Hepatocyte (in vitro differentiated cells): ENCODE data around the gene ACOX3. TPM values are rescaled to one million over a fixed set of nuclear protein-coding genes. Genes with fewer than 3 reads are reported as not detected.

Source experiments
- DNase-seq: peaks from one replicate; pipeline ENCODE4 v3.0.0-alpha.2; 2016; ENCODE audit warnings: low spot score
- H2AFZ ChIP-seq: fragments of 200-600 bp; sonication (generic); 2 replicates; pipeline ENCODE4 v1.6.0; 2016; ENCODE audit warnings: antibody characterized with exemption, mild to moderate bottlenecking
- H3K27ac ChIP-seq: fragments of 200-600 bp; sonication (generic); 2 replicates; pipeline ENCODE4 v1.5.1; 2016; ENCODE audit warnings: mild to moderate bottlenecking
- H3K27me3 ChIP-seq: fragments of 200-600 bp; sonication (generic); 2 replicates; pipeline ENCODE4 v1.6.1; 2016
- H3K36me3 ChIP-seq: fragments of 200-600 bp; sonication (generic); replicated peaks from 2 replicates; pipeline ENCODE4 v1.5.1; 2016; ENCODE audit warnings: low read depth; ENCODE audit not compliant: insufficient read depth
- H3K4me1 ChIP-seq: fragments of 200-600 bp; sonication (generic); 2 replicates; pipeline ENCODE4 v1.5.1; 2016; ENCODE audit warnings: mild to moderate bottlenecking, moderate library complexity; ENCODE audit not compliant: insufficient read depth
- H3K4me2 ChIP-seq: fragments of 200-600 bp; sonication (generic); 2 replicates; pipeline ENCODE4 v1.6.0; 2016
- H3K4me3 ChIP-seq: fragments of 200-600 bp; sonication (generic); 2 replicates; pipeline ENCODE4 v1.5.1; 2016; ENCODE audit warnings: mild to moderate bottlenecking
- H3K79me2 ChIP-seq: fragments of 200-600 bp; sonication (generic); 2 replicates; pipeline ENCODE4 v1.6.0; 2017; ENCODE audit warnings: mild to moderate bottlenecking
- H3K9me2 ChIP-seq: fragments of 200-600 bp; sonication (generic); replicated peaks from 2 replicates; pipeline ENCODE4 v1.6.0; 2017; ENCODE audit warnings: mild to moderate bottlenecking; ENCODE audit not compliant: insufficient read depth
- H3K9me3 ChIP-seq: fragments of 200-600 bp; sonication (generic); 2 replicates; pipeline ENCODE4 v1.5.1; 2016; ENCODE audit warnings: low read depth, mild to moderate bottlenecking
- H4K20me1 ChIP-seq: fragments of 200-600 bp; sonication (generic); 2 replicates; pipeline ENCODE4 v1.6.0; 2016; ENCODE audit warnings: mild to moderate bottlenecking; ENCODE audit not compliant: insufficient read depth, poor library complexity, severe bottlenecking
- CTCF ChIP-seq: fragments of 200-600 bp; sonication (generic); IDR thresholded peaks from 2 replicates; pipeline ENCODE4 v1.5.1; 2016; ENCODE audit warnings: antibody characterized with exemption, mild to moderate bottlenecking; ENCODE audit not compliant: poor library complexity
- EZH2 ChIP-seq: fragments of 200-600 bp; sonication (generic); IDR thresholded peaks from 2 replicates; pipeline ENCODE4 v1.6.1; 2016; ENCODE audit warnings: antibody characterized with exemption, mild to moderate bottlenecking, borderline replicate concordance
- EZH2phosphoT487 ChIP-seq: fragments of 200-600 bp; sonication (generic); IDR thresholded peaks from one replicate; pipeline ENCODE4 v1.6.1; 2018; ENCODE audit warnings: antibody characterized with exemption, mild to moderate bottlenecking, low read depth, moderate library complexity; ENCODE audit not compliant: unreplicated experiment, severe bottlenecking
- WGBS: methylation state at CpG from one replicate; pipeline ENCODE4 v1.1.6; 2016; ENCODE audit warnings: low lambda C conversion rate; ENCODE audit errors: missing lambda C conversion rate; 5-methylcytosine and 5-hydroxymethylcytosine counted together
- polyA plus RNA-seq: library from polyadenylated mRNA; unstranded; fragments of >200 nt; fragmentation: Nextera tagmentation; extraction: Ambion mirVana; gene quantifications from 2 replicates; pipeline ENCODE4 v1.2.1, GENCODE V29; 2016
- total RNA-seq: library from RNA; depleted of rRNA; stranded (reverse); fragments of >200 nt; gene quantifications from 2 replicates; pipeline ENCODE4 v1.2.3, GENCODE V29; 2014

The ACOX3 gene
- total and polyA plus RNA-seq, 2 experiments from 2014 or later, result 17.6 to 22.5 TPM

- no peak overlapping the region for H3K27ac ChIP-seq
- H3K9me2 ChIP-seq, result no peaks in the 10 kb centered on the region
- no peaks in the 10 kb centered on the region for H3K9me3 ChIP-seq
- no peak overlapping the region for H3K4me2 ChIP-seq
- H4K20me1 ChIP-seq, result no peaks in the 10 kb centered on the region
- TF ChIP-seq EZH2phosphoT487 (no peak), EZH2 (no peak), CTCF (no peak)
- no peak overlapping the region for H2AFZ ChIP-seq
- no peaks in the 10 kb centered on the region for H3K4me1 ChIP-seq
- H3K27me3 ChIP-seq, result no peaks in the 10 kb centered on the region
- WGBS, result 96% methylated on average over 12 of the region's 14 CpGs
- DNase-seq, result no peak
- H3K79me2 ChIP-seq, result no peaks in the 10 kb centered on the region
- H3K4me3 ChIP-seq, result no peak overlapping the region
- no peaks in the 10 kb centered on the region for H3K36me3 ChIP-seq
These were observed 57.5 kb downstream of the ACOX3 start for GRCh38 chr4:8383016-8383415.

GRCh38 chr4:8381814-8382581, 58.5 kb downstream of the ACOX3 start:
- H3K4me3 ChIP-seq, result no peak overlapping the region
- TF ChIP-seq EZH2phosphoT487 (no peak), EZH2 (no peak), CTCF (no peak)
- no peaks in the 10 kb centered on the region for H3K4me1 ChIP-seq
- H4K20me1 ChIP-seq, result no peaks in the 10 kb centered on the region
- no peaks in the 10 kb centered on the region for H3K79me2 ChIP-seq
- no peaks in the 10 kb centered on the region for H3K9me3 ChIP-seq
- no peak overlapping the region for H3K4me2 ChIP-seq
- H3K27ac ChIP-seq, result no peak overlapping the region
- no peaks in the 10 kb centered on the region for H3K9me2 ChIP-seq
- 95% methylated on average over 26 of the region's 28 CpGs for WGBS
- H3K27me3 ChIP-seq, result no peaks in the 10 kb centered on the region
- no peak for DNase-seq
- H2AFZ ChIP-seq, result no peak overlapping the region
- no peaks in the 10 kb centered on the region for H3K36me3 ChIP-seq

GRCh38 chr4:8380511-8381415, 59.8 kb downstream of the ACOX3 start:
- DNase-seq, result no peak
- H3K27ac ChIP-seq, result no peak overlapping the region
- no peak overlapping the region for H2AFZ ChIP-seq
- no peak overlapping the region for H3K4me2 ChIP-seq
- no peaks in the 10 kb centered on the region for H3K36me3 ChIP-seq
- H3K9me3 ChIP-seq, result no peaks in the 10 kb centered on the region
- H3K4me3 ChIP-seq, result no peak overlapping the region
- no peaks in the 10 kb centered on the region for H3K27me3 ChIP-seq
- no peaks in the 10 kb centered on the region for H3K4me1 ChIP-seq
- H3K9me2 ChIP-seq, result no peaks in the 10 kb centered on the region
- WGBS, result 96% methylated on average over 22 of the region's 22 CpGs
- no peaks in the 10 kb centered on the region for H3K79me2 ChIP-seq
- TF ChIP-seq EZH2 (no peak), EZH2phosphoT487 (no peak), CTCF (no peak)
- H4K20me1 ChIP-seq, result no peaks in the 10 kb centered on the region
